Tibial artery (tissue), 4 donors: ENCODE results near the gene TRAPPC14.

Experiments
- DNase-seq, 2 donors: peaks; one replicate each; pipeline ENCODE4 v3.0.0-alpha.2; 2019
- H3K27ac ChIP-seq, 2 donors: fragments of 200-600 bp; sonication (generic) in 1 of 2; 1 replicate in 1 of 2; 2 replicates in 1 of 2; pipeline ENCODE4 v1.5.1; 2018 to 2019; ENCODE audit warnings: mild to moderate bottlenecking in 1 of 2
- H3K27me3 ChIP-seq, 2 donors: fragments of 200-600 bp; sonication (generic) in 1 of 2; one replicate each; pipeline versions ENCODE4 v1.5.1 to v1.6.0; 2016 to 2019
- H3K36me3 ChIP-seq, 3 donors: fragments of 200-600 bp; sonication (generic) in 2 of 3; one replicate each; pipeline ENCODE4 v1.5.1; 2016 to 2019; ENCODE audit warnings: mild to moderate bottlenecking in 2 of 3
- H3K4me1 ChIP-seq, 4 donors: fragments of 200-600 bp; sonication (generic) in 2 of 4; 1 replicate in 3 of 4; 2 replicates in 1 of 4; pipeline ENCODE4 v1.5.1; 2016 to 2019
- H3K4me3 ChIP-seq, 2 donors: fragments of 200-600 bp; sonication (generic) in 1 of 2; 1 replicate in 1 of 2; 2 replicates in 1 of 2; pipeline ENCODE4 v1.5.1; 2018 to 2019; ENCODE audit warnings: mild to moderate bottlenecking in 2 of 2
- H3K9me3 ChIP-seq, 3 donors: fragments of 200-600 bp; sonication (generic) in 1 of 3; one replicate each; pipeline ENCODE4 v1.5.1; 2016 to 2019
- intact Hi-C: fragments of 100-400 bp; cut with DNase I; formaldehyde crosslinking; loops from one replicate; pipeline ENCODE4 v1.15.0; 2023; ENCODE audit warnings: low total_unique reads
- TF ChIP-seq, protein P1 (sequence below), 2 experiments: fragments of 200-600 bp in 1 of 2; fragments of 450-650 bp in 1 of 2; IDR thresholded peaks; one replicate each; pipeline ENCODE4 v1.5.1; 2017 to 2019; ENCODE audit warnings: antibody characterized with exemption in 2 of 2, mild to moderate bottlenecking in 1 of 2, moderate library complexity in 1 of 2

TRAPPC14 gene

DNA sequence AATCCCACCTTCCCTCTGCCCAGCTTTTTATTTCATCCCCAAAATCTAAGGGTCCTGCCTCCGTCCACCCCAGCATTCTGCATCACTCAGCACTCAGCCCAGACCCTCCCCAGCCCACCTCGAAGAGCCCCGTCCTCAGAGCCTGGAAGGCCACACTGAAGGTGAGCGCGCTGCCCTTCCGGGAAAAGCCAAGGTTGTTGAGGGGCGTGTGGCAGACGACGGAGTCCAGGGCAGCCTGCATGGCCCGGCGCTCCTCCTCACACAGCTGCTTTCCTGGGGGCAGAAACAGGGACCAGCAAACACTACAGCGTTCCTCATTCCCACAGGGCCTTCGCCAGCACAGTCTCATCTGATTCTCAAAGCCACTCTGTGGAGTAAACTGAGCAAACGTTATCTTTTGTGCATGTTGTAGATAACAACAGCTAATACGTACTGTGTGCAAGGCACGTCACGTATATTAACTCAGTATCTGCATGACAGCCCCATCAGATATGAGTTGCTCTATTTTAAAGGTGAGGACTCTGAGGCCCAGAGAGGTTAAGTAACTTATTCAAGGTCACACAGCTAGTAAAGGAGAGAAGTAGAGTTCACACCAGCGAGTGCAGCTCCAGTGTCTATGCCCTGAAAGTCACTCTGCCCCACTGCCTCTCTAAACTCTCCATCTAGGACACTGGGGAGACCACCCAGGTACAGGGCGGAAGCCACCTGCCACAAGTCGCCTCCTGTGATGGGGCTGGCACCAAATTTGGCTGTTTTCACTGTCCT lies 2.8 kb downstream of the TRAPPC14 start:
- Histone ChIP-seq H3K36me3 (peaks cover 12 to 51% (median 31%) of the 10 kb centered on the region in 3 donors), H3K27me3 (no peaks in the 10 kb centered on the region), H3K4me3 (no peak overlapping the region), H3K27ac (no peak overlapping the region), H3K4me1 (peaks cover 0 to 24% (median 18%) of the 10 kb centered on the region in 4 donors), H3K9me3 (no peaks in the 10 kb centered on the region)
- intact Hi-C loops, result no loop called here
- TF ChIP-seq, protein P1, sequence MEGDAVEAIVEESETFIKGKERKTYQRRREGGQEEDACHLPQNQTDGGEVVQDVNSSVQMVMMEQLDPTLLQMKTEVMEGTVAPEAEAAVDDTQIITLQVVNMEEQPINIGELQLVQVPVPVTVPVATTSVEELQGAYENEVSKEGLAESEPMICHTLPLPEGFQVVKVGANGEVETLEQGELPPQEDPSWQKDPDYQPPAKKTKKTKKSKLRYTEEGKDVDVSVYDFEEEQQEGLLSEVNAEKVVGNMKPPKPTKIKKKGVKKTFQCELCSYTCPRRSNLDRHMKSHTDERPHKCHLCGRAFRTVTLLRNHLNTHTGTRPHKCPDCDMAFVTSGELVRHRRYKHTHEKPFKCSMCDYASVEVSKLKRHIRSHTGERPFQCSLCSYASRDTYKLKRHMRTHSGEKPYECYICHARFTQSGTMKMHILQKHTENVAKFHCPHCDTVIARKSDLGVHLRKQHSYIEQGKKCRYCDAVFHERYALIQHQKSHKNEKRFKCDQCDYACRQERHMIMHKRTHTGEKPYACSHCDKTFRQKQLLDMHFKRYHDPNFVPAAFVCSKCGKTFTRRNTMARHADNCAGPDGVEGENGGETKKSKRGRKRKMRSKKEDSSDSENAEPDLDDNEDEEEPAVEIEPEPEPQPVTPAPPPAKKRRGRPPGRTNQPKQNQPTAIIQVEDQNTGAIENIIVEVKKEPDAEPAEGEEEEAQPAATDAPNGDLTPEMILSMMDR (IDR thresholded peaks at IDR 0.05), result no peak
- no peak for DNase-seq

DNA sequence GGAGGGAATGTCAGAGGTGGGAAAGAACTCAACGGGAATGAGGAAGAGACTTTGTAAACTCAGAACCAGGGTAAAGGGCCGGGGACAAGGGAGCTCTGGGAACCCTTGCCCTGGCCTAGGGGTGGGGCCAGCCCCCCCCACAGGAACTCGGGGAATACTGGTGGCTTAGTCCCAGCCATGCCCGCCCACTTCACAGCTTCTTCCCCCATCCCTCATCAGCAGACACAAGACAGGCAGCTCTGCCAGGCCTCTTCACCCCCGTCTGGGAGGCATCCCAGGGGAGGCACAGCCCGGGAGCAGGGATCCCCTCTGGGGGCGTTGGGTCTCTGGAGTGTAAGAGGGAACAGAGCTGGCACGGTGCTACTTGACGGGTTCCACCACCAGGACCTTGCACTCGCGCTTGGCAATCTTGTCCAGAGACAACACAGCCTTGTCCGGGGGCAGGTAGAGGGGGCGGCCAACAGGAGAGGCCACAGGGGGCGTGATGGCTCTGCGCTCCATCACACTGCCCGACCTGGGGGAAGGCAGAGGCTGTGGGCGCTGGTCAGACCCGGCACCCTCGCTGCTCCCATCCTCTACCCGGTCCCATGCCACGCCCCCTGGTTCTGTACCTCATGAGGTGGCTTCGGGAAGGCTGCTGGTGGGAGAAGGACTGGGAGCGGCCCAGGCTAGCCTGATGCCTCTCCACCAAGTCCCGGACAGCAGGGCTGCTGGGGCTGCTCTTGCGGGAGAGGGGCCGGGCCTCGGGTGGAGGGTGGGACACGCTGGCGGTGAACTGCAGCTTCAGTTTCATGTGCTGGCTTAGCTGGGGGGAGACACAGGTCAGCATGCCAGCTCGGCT lies 3.7 kb downstream of the TRAPPC14 start:
- Histone ChIP-seq H3K4me1 (peaks cover 2 to 28% (median 21%) of the 10 kb centered on the region in 4 donors), H3K27me3 (no peaks in the 10 kb centered on the region), H3K4me3 (no peak overlapping the region), H3K9me3 (no peaks in the 10 kb centered on the region), H3K36me3 (peaks cover 12 to 51% (median 31%) of the 10 kb centered on the region in 3 donors), H3K27ac (no peak overlapping the region)
- intact Hi-C loops, result no loop called here
- DNase-seq, result no peak
- TF ChIP-seq, protein P1 (IDR thresholded peaks at IDR 0.05), result no peak

DNA sequence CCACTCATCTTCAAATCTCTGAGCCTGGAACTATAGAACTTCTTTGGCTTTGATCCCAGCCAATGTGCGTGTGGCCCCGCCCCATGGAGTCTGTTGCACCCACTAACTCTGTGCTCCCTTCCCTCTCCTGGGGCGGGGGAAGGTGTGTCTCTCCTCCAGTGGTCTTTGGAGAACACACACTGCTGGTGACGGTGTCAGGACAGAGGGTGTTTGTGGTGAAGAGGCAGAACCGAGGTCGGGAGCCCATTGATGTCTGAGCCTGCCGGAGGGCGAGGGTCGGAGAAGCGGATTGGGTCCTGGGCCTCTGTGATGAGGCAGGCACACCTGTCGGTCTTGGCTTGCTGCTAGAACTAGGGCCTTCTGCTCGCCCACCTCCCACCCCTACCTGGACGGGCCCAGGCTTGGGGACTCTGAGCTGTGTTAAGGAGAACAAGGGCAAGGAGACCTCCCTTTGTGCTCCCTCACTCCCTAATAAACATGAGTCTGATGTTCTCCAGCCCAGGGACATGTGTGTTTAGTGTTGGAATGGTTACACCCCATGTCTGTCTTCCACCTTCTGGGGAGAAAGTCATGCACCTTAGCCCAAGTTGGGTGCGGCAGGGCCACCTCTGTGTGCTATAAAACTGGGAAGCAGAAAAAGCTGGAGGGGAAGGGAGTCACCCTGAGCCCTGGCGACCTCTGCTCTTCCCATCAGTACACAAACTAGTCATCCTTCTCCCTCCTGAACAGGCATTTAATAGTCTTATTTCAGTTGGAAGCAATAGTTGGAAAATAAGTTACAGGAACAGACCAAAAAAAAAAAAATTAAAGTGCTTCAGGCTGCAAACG lies 4.6 kb downstream of the TRAPPC14 start:
- Histone ChIP-seq H3K4me3 (no peak overlapping the region), H3K4me1 (peaks cover 4 to 32% (median 26%) of the 10 kb centered on the region in 4 donors), H3K27me3 (no peaks in the 10 kb centered on the region), H3K36me3 (peaks cover 12 to 51% (median 31%) of the 10 kb centered on the region in 3 donors), H3K27ac (no peak overlapping the region), H3K9me3 (no peaks in the 10 kb centered on the region)
- DNase-seq, result no peak
- TF ChIP-seq, protein P1 (IDR thresholded peaks at IDR 0.05), result no peak
- intact Hi-C loops, result no loop called here

DNA sequence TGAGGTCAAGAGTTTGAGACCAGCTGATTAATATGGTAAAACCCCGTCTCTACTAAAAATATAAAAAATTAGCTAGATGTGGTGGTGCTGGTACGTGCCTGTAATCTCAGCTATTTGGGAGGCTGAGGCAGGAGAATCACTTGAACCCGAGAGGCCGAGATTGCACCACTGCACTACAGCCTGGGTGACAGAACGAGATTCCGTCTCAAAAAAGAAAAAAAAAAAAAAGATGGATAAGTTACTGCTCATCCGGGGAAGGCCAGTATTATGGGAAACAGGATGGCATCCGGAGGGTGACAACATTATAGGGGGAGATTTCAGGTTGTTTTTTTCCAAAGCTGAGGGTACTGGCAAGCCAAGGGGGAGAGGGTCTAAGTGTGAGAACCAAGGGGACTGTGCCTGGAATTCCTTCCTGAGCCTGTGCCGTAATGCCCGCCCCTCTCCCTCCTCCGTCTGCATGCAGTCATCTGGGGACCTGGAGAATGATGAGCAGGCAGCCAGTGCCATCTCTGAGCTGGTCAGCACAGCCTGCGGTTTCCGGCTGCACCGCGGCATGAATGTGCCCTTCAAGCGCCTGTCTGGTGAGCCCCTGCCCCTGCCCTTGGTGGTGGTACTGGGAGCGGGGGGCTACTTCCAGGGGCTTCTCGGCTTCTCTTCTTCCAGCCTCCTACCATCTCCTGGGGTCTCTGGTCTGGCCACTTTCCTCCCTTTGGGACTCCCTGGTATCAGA lies 5.4 kb downstream of the TRAPPC14 start:
- TF ChIP-seq, protein P1 (IDR thresholded peaks at IDR 0.05), result no peak
- no peak overlapping the region for H3K4me3 ChIP-seq
- H3K27ac ChIP-seq, result no peak overlapping the region
- no peak for DNase-seq
- peaks cover 4 to 29% (median 25%) of the 10 kb centered on the region in 4 donors for H3K4me1 ChIP-seq
- peaks cover 12 to 51% (median 31%) of the 10 kb centered on the region in 3 donors for H3K36me3 ChIP-seq
- intact Hi-C loops, result no loop called here
- H3K9me3 ChIP-seq, result no peaks in the 10 kb centered on the region
- no peaks in the 10 kb centered on the region for H3K27me3 ChIP-seq

DNA sequence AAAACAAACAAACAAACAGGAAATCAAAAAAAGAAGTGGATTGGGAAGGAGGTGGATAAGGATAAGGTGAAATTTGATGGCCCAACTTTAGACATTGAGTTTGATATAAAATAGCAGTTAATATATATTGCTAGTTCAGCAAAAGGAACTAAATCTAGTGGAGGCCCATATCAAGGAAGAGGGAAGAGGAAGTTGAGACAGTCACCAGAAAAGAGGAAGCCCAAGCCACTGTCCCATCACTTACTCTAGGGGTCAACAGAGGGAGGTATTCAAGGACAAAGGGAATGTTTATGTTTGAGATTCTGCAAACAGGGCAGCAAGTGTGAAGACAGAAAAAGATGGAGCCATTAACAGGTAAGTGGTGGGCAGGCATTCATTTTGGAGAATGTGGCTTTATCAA lies 6.1 kb downstream of the TRAPPC14 start:
- H3K9me3 ChIP-seq, result no peaks in the 10 kb centered on the region
- intact Hi-C loops, result no loop called here
- no peaks in the 10 kb centered on the region for H3K27me3 ChIP-seq
- no peak for DNase-seq
- peaks cover 12 to 51% (median 31%) of the 10 kb centered on the region in 3 donors for H3K36me3 ChIP-seq
- no peak overlapping the region for H3K27ac ChIP-seq
- no peak overlapping the region for H3K4me3 ChIP-seq
- H3K4me1 ChIP-seq, result peaks cover 4 to 25% (median 20%) of the 10 kb centered on the region in 4 donors
- TF ChIP-seq, protein P1 (IDR thresholded peaks at IDR 0.05), result no peak
